Muscle of arm (tissue), 12 donors: Measurements from ENCODE around the gene IMMP2L. TPM values are rescaled to one million over a fixed set of nuclear protein-coding genes. Genes with fewer than 3 reads are reported as not detected.

Experiments used
- DNase-seq: peaks from one replicate; pipeline ENCODE4 v3.0.0-alpha.2; 2013
- polyA plus RNA-seq, 12 donors: library from polyadenylated mRNA; unstranded; fragments of 120-200 nt; gene quantifications; one replicate each; pipeline ENCODE4 v1.2.1, GENCODE V29; 2013; ENCODE audit not compliant: insufficient read length in 12 of 12

IMMP2L gene
- polyA plus RNA-seq, 12 donors, result 12.5 to 23.9 (median 16.2) TPM; not detected in 1

DNA sequence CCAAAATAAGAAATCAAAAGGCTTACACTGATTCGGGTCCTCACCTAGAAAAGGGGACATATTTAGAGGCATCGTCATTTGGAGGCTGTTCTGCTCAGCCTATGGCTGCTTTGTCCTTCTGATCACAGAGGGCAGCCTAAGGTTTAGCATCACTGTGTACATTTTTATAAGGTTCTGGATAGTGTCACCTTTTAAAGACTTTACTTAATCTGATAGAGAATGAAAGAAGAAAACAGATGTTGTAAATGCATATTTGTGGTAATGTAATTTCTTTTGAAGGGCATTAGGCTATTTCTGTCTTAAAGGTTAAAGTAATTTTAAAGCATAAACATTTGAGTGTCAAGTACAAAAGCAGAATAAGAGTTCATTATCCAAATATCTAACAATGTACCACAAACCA, 916.7 kb downstream of the IMMP2L start:
- no peak for DNase-seq

DNA sequence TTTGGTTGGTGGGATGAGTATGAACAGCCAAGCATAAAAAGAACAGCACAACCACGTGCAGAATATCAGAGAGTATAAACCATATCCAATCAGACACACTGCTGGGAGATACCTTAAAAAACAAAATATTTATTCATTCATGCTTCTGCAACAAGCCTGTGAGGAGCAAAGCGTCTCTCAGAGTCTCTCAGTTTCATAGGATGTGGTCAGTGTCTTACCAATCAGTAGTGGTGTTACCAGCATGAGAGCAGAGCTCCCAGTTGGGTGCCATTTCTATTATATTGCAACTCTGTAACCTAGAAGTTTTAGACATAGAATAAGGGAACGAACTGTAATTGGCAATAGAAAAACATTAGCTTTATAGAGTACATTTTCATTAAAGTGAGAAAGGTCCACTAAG, 917.2 kb downstream of the IMMP2L start:
- no peak for DNase-seq

DNA sequence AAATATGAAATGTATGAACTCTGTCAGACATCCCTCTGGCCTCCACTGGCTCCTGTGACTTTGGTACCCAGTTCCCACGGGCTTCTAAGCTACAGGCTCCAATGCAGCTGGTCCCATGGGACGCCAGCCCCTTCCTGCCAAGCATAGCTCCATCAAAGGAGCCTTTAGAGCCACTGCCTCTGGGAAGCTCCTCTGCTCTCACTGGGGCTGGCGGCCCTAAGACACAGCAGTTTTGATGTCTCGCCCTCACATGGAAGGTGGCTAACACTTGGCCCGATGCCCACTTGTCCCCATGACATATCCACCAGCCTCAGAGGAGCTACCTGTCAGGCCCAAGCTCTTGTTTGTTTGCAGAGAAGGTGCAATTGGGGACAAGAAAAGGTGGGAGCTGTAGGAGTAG, 925.0 kb downstream of the IMMP2L start:
- no peak for DNase-seq

DNA sequence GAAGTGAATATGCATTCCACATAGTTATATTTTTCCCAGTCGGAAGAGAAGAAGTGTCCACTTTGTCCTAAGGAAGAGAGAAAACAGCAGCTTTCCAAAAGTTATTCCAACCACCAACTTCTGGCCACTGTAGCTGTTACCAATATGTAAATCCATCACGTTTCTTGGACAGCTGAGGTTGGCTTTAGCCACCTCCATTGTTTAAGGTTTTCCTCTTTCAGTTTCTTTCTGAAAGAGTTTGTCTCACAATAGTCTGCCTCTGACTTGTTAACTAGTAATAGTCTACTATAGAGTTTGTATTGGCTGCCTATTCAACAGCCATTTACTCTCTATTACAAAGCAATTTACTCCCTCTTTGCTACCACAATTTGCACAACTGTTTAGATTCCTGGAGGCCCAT, 929.0 kb downstream of the IMMP2L start:
- no peak for DNase-seq

DNA sequence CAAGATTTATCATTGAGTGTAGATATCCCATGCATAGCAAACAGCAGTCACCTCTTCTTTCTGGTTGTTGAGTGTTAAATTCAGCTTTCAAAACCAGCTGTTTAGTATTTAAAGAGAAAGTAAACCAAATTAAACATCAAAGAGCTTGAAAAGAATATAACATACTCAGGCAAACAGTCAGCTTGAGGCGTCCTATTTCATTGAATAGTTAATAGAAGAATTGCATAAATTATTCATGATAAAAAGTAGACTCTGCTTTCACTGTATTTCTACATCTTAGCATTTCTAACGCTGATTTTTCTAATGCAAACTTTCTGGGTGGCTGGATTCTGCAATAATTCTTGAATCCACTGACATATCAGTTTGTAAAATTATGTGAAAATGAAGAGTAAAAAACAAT, 935.9 kb downstream of the IMMP2L start:
- no peak for DNase-seq

DNA sequence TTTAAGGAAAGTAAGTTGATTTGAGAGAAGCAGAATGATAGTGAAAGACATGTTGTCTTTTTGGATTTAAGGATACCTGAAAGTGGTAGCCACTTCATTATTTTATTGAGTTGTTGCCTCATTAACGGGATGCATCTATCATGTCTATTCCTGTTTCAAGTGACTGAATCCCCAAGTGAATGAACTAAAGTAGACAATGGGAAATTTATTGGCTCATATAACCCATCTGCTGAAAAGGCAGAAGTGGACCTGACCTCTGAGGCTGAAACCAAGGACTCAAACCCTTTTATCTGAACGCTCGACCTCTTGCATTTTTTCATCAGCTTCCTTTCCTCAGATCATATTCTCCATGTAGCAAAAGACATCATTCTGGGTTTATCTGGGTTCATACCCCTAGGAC, 937.0 kb downstream of the IMMP2L start:
- no peak for DNase-seq

DNA sequence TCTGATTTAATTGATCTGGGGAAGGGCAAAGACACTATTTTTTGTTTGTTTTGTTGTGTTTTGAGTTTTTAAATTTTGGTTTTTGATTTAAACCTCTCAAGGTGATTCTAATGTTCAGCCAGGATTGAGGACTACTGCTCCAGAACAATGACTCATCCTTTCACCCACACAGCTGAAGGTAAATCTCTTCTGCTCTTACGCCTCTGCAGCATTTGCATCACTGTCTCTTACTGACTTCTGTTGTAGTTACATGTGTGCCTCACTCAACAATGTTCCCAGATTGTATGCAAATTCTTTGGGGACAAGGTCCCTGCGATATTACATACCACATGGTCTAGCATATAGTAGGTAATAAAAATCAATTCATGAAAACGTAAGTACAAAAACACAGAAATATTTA, 938.9 kb downstream of the IMMP2L start:
- DNase-seq, result no peak

DNA sequence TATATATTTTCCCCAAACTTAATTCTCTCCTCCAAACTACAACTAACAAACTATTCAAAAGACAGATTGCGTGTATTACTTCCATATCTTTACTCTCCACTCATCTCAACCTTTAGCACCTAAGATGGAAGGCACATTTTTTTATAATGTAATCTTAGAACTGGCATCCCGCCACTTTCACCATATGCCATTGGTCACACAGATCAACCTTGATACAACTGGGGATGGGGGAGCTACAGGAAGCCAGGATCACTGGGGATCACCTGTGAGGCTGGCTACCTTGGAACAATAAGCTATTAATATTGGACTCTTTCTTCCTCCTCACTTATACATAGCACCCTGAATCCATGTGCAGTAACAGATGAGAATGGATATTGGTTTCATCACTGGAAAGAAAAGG, 941.0 kb downstream of the IMMP2L start:
- no peak for DNase-seq

DNA sequence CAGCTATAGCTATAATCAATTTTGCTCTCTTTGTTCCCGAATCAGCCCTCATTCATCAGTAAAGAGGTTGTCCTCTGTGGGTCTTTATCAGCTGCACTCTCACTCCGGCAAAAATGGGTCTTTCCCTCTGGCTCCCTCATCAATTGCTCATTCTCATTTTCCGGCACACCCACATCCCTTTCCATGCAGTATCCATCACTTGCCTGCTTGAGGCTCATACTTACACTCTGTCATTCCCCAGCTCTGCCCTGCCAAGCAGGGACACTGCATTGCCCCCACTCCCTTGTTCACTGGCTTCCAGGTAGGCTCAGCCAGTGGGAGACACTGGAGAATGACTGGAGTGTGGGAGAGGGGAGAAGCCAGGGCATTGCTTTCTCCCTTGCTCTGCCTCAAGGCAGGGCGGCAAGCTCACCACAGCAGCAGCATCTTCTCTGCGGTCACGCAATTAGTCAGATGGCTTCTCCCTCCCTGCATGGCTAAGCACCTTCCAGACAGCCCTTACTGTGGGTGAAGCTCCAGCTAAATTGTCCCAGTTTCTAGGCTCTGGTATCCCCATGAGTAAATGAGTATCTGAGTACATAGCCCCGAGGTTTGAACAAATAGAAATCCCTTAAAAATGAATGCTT, 942.1 kb downstream of the IMMP2L start:
- DNase-seq, result no peak
